Stimulated activated naive CD4-positive, alpha-beta T cell treated with Interleukin-2 at 50 U/mL for 16 hours (primary cell): Measurements from ENCODE around the gene KCNK18.
"Not testable (repeated sequence)": the region's sequence is repeated elsewhere in the genome, so short reads cannot be mapped to it uniquely, and the experiment has no call there.

ENCODE experiments used
- DNase-seq: peaks from one replicate; lab custom pipeline; 2025; lab: John Stamatoyannopoulos, UW

Gene KCNK18

GRCh38 chr10:117170244-117170643, 27.0 kb upstream of the KCNK18 start:
- no peak for DNase-seq

- peak; percentile 78 for DNase-seq
Measured at GRCh38 chr10:117174439-117175214, 22.7 kb upstream of the KCNK18 start.

DNA sequence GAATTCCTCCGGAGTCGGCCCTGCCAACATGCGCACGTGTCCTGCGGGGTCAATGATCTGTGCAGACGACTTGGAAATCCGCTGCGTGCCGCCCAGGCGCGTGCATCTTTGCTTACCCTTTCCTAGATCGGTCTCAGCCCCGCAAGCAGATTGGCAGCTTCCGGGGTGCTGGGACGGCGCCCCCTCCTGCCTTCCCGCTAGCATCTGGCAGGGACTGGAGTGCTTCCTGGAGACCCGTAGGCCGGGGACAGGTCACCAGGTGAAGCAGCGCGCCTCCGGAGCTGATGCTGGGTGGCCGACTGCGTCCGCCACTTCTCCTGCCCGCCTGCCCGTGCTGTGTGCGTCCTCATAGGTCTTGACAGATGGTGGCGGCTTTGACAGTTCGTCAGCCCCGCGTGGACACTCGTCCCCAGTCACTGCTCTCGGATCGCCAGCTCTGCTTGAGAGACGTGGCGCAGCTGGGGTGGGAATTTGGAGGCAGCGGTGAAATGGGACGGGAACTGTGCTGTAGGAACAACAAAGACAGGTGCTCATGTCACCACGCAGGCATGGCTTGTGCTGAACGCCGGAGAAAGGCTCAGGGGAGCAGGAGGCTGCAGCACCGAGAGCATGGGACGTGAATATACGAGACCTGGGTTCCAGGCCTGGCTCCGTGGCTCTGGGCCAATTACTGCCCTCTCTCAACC, 21.9 kb upstream of the KCNK18 start:
- peak; percentile 36 for DNase-seq

- peak; percentile 64 for DNase-seq
Measured at GRCh38 chr10:117175901-117176534, 21.3 kb upstream of the KCNK18 start.

- DNase-seq: no peak
Measured at GRCh38 chr10:117178190-117178589, 19.1 kb upstream of the KCNK18 start.

DNA sequence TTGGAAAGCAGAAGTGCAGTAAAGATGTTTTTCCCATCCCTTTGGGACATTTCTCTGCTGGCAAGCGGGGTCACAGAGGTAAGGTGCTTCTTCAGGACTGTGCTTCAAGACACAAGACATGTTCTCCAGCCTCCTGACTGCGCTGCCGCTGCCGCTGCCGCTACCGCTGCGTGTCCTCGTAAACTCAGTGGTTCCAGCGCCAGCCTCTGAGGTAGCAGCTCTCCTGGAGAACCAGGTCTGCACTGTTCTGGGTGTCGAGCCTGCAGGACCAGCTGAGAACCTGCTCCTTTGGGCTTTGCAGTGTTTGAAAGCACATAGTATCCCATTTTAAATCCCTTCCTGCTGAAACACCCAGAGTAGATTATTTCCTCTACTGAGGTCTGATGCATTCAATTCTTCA, 13.0 kb upstream of the KCNK18 start:
- no peak for DNase-seq

DNA sequence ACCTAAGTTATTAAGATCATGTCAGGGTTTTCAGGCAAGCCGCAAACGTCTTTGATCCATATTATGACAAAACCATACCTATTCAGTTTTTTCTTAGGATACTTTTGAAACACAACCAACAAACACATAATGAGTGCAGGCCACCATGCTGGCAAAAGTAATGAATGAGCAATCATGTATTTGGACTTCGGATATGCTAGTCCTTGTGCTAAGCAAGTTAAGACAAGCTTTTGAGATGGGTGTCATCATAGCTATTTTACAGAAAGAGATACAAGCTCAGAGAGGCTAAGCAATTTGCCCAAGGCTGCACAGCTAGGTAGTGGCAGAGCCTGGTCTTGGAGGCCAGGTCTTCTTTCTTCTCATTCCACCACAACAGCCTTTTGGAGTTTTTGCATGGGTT, 12.5 kb upstream of the KCNK18 start:
- DNase-seq: no peak

GRCh38 chr10:117185817-117186216, 11.5 kb upstream of the KCNK18 start:
- not testable (repeated sequence) for DNase-seq

- DNase-seq: no peak
Measured at GRCh38 chr10:117186832-117187615, 10.3 kb upstream of the KCNK18 start.

- no peak for DNase-seq
Measured at GRCh38 chr10:117188371-117188770, 8.9 kb upstream of the KCNK18 start.

DNA sequence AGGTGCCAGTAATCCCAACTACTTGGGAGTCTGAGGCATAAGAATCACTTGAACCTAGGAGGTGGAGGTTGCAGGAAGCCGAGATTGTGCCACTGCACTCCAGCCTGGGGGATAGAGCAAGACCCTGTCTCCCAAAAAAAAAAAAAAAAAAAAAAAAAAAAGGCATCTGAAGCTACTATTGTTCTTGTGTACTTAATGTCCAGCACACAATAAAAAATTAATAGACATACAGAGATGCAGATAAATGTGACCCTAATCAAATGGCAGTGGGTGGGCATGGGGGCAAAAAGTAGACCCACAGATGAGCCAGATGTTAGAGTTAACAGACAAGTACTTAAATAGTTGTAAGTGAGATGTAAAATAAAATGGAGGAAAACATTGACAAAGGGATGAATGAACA, 7.7 kb upstream of the KCNK18 start:
- no peak for DNase-seq

- DNase-seq: no peak
Measured at GRCh38 chr10:117198088-117198487, 799 bp downstream of the KCNK18 start.

GRCh38 chr10:117201826-117202225, 4.5 kb downstream of the KCNK18 start:
- no peak for DNase-seq

- DNase-seq: no peak
Measured at GRCh38 chr10:117204316-117204715, 7.0 kb downstream of the KCNK18 start.

DNA sequence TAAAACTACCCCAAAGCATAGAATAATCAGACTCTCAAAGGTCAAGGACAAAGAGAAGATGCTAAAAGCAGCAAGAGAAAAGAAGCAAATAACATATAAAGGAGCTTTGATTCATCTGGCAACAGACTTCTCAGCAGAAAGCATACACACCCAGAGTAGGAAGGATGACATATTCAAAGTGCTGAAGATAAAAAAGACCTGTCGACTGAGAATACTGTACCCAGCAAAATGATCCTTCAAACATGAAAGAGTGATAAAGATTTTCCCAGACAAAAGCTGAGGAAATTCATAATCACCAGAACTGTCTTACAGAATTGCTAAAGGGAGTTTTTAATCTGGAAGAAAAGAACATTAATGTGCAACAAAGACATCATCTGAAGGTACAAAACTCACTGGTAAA, 14.9 kb downstream of the KCNK18 start:
- DNase-seq: no peak

- no peak for DNase-seq
Measured at GRCh38 chr10:117214401-117214800, 17.1 kb downstream of the KCNK18 start.

DNA sequence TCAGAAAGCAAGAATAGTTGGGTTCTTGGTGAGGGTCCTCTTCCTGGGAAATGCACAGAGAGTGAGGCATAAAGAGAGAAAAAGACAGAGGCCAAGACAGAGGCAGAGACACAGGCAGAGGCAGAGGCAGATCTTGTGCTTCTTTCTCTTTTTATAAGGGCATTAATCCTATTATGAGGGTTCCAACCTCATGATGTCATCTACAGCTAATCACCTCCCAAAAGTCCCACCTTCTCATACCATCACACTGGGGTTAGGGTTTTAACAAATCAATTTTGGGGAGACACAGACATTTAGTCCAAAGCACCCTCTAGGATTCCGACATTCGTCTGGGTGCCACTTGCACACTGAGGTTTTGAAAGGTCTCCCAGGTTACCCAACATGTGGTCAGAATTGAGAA, 17.8 kb downstream of the KCNK18 start:
- DNase-seq: no peak

- no peak for DNase-seq
Measured at GRCh38 chr10:117216028-117216427, 18.7 kb downstream of the KCNK18 start.

DNA sequence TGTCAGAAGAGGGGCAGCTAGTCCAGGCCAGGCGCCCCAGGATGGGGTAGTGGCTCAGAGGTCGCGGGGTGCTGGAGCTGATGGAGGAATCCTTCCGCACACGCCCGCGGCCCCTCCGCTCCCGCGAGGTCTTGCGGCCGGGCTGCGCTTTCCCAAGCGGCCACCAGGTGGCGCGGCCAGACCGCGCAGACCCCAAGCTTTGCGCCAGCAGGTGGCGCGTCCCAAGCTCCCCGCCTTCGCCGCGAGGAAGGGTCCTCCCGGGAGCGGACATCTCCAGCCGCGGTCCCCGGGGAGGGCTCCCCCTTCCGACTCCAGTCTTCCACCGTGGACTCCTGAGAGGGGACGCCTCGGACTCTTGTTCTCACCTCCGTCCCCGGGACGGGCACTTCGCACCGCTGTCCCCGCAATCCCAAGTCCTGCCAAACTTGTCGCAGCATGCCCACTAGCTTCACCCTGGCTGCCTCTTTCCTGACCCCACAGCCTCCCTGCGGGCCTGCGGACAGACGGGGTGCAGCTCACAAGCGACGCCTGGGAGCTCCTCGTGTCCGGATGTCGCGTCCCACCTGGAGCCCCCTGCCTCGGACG, 19.4 kb downstream of the KCNK18 start:
- DNase-seq: peak; percentile 48

DNA sequence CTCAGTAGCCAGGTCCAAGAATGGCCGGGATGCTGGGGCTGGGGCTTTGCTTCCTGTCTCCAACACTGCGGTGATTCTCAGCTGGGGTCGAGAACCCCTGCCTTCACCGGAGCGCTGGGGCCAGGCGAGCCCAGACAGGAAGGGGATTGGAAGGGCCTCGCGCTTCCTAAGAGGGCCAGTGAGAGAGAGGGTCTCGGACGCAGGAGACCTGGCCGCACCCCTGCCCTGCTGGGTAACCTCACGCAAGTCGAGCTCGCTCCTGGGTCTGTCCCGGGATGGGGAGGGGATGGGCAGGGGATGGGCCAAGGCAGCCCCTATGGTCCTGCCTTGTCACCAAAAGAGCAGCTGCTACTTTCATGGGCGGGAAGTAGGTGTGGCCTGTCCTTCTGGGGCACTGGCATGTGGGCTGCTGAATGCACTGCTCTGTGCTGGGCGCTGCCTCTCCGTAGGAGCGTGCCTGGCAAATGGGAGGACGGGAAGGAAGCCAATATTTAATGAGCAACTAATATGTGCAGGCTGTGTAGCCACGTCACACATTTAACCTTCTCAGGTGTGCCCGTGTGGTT, 20.0 kb downstream of the KCNK18 start:
- DNase-seq: no peak

GRCh38 chr10:117218654-117219053, 21.4 kb downstream of the KCNK18 start:
- no peak for DNase-seq
